GM12872 (cell line): Measurements from ENCODE around the gene PCDHB11.
"Not testable (repeated sequence)": the region's sequence is repeated elsewhere in the genome, so short reads cannot be mapped to it uniquely, and the experiment has no call there.

Experiments used
- CTCF ChIP-seq: IDR thresholded peaks from 3 replicates; pipeline ENCODE4 v1.5.1; 2011; ENCODE audit warnings: low read depth, mild to moderate bottlenecking, low read length, moderate library complexity; ENCODE audit not compliant: insufficient read depth

The PCDHB11 gene

GRCh38 chr5:141208478-141208877, 9.1 kb downstream of the PCDHB11 start, which contains the start of gene PCDHB12:
Gene PCDHB12, plus strand, starts transcription at chr5:141208719. Its CDS starts 189 bp downstream, at chr5:141208908.
- no peak for TF ChIP-seq CTCF

- TF ChIP-seq CTCF = not testable (repeated sequence)
Measured at GRCh38 chr5:141213656-141214339, 14.4 kb downstream of the PCDHB11 start, which contains the start of gene PCDHB13. Gene PCDHB13, plus strand, starts transcription at chr5:141213919. Its CDS starts 205 bp downstream, at chr5:141214124.

GRCh38 chr5:141223112-141223783, 23.8 kb downstream of the PCDHB11 start, which contains the start of gene PCDHB14:
Gene PCDHB14, plus strand, starts transcription at chr5:141223343. Its CDS starts 163 bp downstream, at chr5:141223506.
- TF ChIP-seq CTCF = no peak

- no peak for TF ChIP-seq CTCF
Measured at GRCh38 chr5:141234109-141234667, 34.8 kb downstream of the PCDHB11 start.

GRCh38 chr5:141236516-141237313, 37.3 kb downstream of the PCDHB11 start:
- TF ChIP-seq CTCF = no peak

GRCh38 chr5:141241496-141241895, 42.1 kb downstream of the PCDHB11 start:
- TF ChIP-seq CTCF = no peak
